Caco-2 (cell line): ENCODE data around the gene CLCF1. TPM values are rescaled to one million over a fixed set of nuclear protein-coding genes. Genes with fewer than 3 reads are reported as not detected.
A peak's percentile ranks its signal among the peaks of the same experiment; 100 is the strongest.

ENCODE experiments used
- BruUV-seq: library from RNA; stranded (reverse); fragments of 400-500 nt; replicated peaks from 2 replicates; lab custom pipeline; 2021; lab: Mats Ljungman, UMichigan
- CTCF ChIA-PET: fragments of 300-600 bp; sonication (Branson Sonifier 250); formaldehyde crosslinking; loops from one replicate; lab custom pipeline; 2022; ENCODE audit warnings: antibody characterized with exemption; lab: Charles Lee
- POLR2A ChIA-PET: fragments of 300-600 bp; sonication (Branson Sonifier 250); formaldehyde crosslinking; loops from one replicate; lab custom pipeline; 2022; ENCODE audit warnings: antibody characterized with exemption; lab: Charles Lee
- DNase-seq, 2 experiments: peaks; one replicate each; pipeline versions ENCODE4 v3.0.0 to v3.0.0-alpha.2; 2020 to 2022
- H3K27me3 ChIP-seq: replicated peaks from 2 replicates; pipeline ENCODE4 v1.6.0; 2011; ENCODE audit warnings: low read length; ENCODE audit not compliant: control insufficient read depth, insufficient read depth
- H3K36me3 ChIP-seq: 2 replicates; pipeline ENCODE4 v1.5.1; 2011; ENCODE audit warnings: low read length; ENCODE audit not compliant: control insufficient read depth, insufficient read depth
- H3K4me1 ChIP-seq: fragments of 250-450 bp; sonication (Bioruptor Pico); 2 replicates; pipeline ENCODE4 v1.5.1; 2020; ENCODE audit warnings: mild to moderate bottlenecking
- H3K4me3 ChIP-seq: 2 replicates; pipeline ENCODE4 v1.5.1; 2011; ENCODE audit warnings: low read depth, mild to moderate bottlenecking, control low read depth, low read length
- H3K9me3 ChIP-seq: fragments of 250-450 bp; sonication (Bioruptor Pico); 2 replicates; pipeline ENCODE4 v1.5.1; 2020; ENCODE audit warnings: mild to moderate bottlenecking, moderate library complexity
- H3K27ac Mint-ChIP-seq: one replicate; pipeline ENCODE4 v1.8.0; 2022; ENCODE audit warnings: mixed read lengths; ENCODE audit not compliant: unreplicated experiment
- H3K27me3 Mint-ChIP-seq: one replicate; pipeline ENCODE4 v1.8.0; 2022; ENCODE audit warnings: mixed read lengths; ENCODE audit not compliant: insufficient read depth, unreplicated experiment
- H3K36me3 Mint-ChIP-seq: one replicate; pipeline ENCODE4 v1.8.0; 2022; ENCODE audit warnings: mild to moderate bottlenecking, mixed read lengths; ENCODE audit not compliant: insufficient read depth, unreplicated experiment
- H3K4me1 Mint-ChIP-seq: one replicate; pipeline ENCODE4 v1.8.0; 2022; ENCODE audit warnings: low read depth, mixed read lengths; ENCODE audit not compliant: unreplicated experiment
- H3K4me3 Mint-ChIP-seq: one replicate; pipeline ENCODE4 v1.8.0; 2022; ENCODE audit warnings: mild to moderate bottlenecking, moderate library complexity, mixed read lengths; ENCODE audit not compliant: unreplicated experiment
- H3K9me3 Mint-ChIP-seq: one replicate; pipeline ENCODE4 v1.8.0; 2022; ENCODE audit warnings: mixed read lengths; ENCODE audit not compliant: unreplicated experiment
- intact Hi-C: fragments of 100-400 bp; cut with micrococcal nuclease; formaldehyde crosslinking; loops from one replicate; pipeline ENCODE4 v1.10.0; 2022; ENCODE audit not compliant: unreplicated experiment
- total RNA-seq: library from RNA; stranded (reverse); gene quantifications from 2 replicates; pipeline ENCODE4 v1.2.3, GENCODE V29; 2022
- TF ChIP-seq, protein P1 (sequence below), 2 experiments: fragments of 200-600 bp in 1 of 2; IDR thresholded peaks; 1 replicate in 1 of 2; 2 replicates in 1 of 2; pipeline versions ENCODE4 v1.5.1 to v1.8.0; 2011 to 2022; ENCODE audit warnings: antibody characterized with exemption in 1 of 2, control low read depth in 1 of 2, inconsistent platforms in 1 of 2, low read depth in 1 of 2, low read length in 1 of 2, mild to moderate bottlenecking in 1 of 2, moderate library complexity in 1 of 2; ENCODE audit not compliant: insufficient read depth in 1 of 2, severe bottlenecking in 1 of 2, unreplicated experiment in 1 of 2

The CLCF1 gene
- total RNA-seq, 1 experiment from 2014 or later: 4.5 TPM

DNA sequence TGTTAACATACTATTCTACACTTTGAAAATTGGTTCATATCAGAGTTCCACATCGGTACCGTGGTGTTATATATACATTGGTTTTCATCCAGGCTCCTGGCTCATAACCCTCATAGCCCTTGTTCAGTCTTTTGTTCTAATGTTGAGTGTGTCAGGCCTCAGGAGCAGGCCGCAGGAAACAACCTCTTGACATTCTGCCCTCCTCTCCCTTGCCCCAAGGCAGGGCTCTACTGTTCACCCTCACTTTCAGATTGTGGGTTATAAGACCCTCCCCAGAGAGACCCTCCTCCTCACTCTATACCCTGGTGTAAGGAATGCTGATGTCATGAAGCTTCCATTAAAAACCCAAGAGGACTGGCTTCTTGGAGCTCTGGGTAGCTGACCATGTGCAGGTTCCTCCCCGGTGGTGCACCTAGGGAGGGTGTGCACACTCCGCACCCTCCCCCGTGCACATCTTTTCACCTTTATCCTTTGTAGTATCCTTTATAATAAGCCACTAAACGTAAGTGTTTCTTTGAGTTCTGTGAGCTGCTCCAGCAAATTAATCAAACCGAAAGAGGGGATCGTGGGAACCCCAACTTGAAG lies 58.0 kb downstream of the CLCF1 start:
- peaks cover 19% of the 10 kb centered on the region for H3K4me1 Mint-ChIP-seq
- no peaks in the 10 kb centered on the region for H3K9me3 Mint-ChIP-seq
- peaks cover 23% of the 10 kb centered on the region for H3K36me3 Mint-ChIP-seq
- no TSS peak for BruUV-seq
- H3K27me3 Mint-ChIP-seq: no peaks in the 10 kb centered on the region
- peak overlapping the region; percentile 96 for H3K4me3 Mint-ChIP-seq
- intact Hi-C loops: loop anchor here (5.0 kb wide), 1 partner anchor 258 kb away; the partner anchor contains the start of gene RHOD
- H3K27me3 ChIP-seq: no peaks in the 10 kb centered on the region
- CTCF ChIA-PET: interaction anchor here (0.7 to 0.9 kb wide), 2 partner anchors 30 to 54 kb away, joined by 3 read pairs; no protein-coding TSS in a partner anchor
- H3K36me3 ChIP-seq: no peaks in the 10 kb centered on the region; the same call in 1 of the 2 replicates
- no peaks in the 10 kb centered on the region for H3K9me3 ChIP-seq
- peaks cover 25% of the 10 kb centered on the region for H3K4me1 ChIP-seq
- peak overlapping the region; percentile 30 for H3K27ac Mint-ChIP-seq
- TF ChIP-seq, protein P1, sequence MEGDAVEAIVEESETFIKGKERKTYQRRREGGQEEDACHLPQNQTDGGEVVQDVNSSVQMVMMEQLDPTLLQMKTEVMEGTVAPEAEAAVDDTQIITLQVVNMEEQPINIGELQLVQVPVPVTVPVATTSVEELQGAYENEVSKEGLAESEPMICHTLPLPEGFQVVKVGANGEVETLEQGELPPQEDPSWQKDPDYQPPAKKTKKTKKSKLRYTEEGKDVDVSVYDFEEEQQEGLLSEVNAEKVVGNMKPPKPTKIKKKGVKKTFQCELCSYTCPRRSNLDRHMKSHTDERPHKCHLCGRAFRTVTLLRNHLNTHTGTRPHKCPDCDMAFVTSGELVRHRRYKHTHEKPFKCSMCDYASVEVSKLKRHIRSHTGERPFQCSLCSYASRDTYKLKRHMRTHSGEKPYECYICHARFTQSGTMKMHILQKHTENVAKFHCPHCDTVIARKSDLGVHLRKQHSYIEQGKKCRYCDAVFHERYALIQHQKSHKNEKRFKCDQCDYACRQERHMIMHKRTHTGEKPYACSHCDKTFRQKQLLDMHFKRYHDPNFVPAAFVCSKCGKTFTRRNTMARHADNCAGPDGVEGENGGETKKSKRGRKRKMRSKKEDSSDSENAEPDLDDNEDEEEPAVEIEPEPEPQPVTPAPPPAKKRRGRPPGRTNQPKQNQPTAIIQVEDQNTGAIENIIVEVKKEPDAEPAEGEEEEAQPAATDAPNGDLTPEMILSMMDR (IDR thresholded peaks at IDR 0.05; ENCODE audit: insufficient read depth in 1 of 2, low read depth in 1 of 2, low read length in 1 of 2, severe bottlenecking in 1 of 2, unreplicated experiment in 1 of 2): no peak
- peak in 1 of 2 experiments; percentile 25 for DNase-seq
- POLR2A ChIA-PET: no interaction called here
- H3K4me3 ChIP-seq: no peak overlapping the region

DNA sequence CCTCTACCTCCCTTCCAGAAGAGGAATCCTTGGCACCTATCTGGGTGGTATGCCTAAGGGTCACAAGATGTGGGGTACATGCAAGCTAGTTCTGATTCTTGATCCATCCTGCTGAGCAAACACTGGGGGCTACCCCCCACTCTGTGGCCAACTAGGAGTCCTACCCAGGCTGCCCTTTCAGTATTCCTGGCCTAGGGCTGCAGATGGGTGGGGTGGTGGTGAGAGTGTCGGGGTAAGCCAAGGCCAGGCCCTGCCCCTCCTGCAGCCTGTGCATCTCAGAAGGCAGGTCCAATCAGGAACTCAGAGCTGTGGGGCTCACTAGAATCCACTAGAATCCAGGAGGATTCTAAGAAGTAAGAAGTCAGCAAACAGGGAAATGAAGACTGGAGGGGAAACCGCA lies 59.2 kb downstream of the CLCF1 start:
- H3K27ac Mint-ChIP-seq: peak overlapping the region; percentile 30
- peaks cover 19% of the 10 kb centered on the region for H3K4me1 Mint-ChIP-seq
- CTCF ChIA-PET: interaction anchor here (0.8 kb wide), 1 partner anchor 69 kb away, joined by 3 read pairs; no protein-coding TSS in a partner anchor
- peak in 1 of 2 experiments; percentile 37 for DNase-seq
- TF ChIP-seq, protein P1 (IDR thresholded peaks at IDR 0.05; ENCODE audit: insufficient read depth in 1 of 2, low read depth in 1 of 2, low read length in 1 of 2, severe bottlenecking in 1 of 2, unreplicated experiment in 1 of 2): no peak
- peaks cover 3% of the 10 kb centered on the region for H3K36me3 ChIP-seq
- H3K27me3 ChIP-seq: no peaks in the 10 kb centered on the region
- H3K4me1 ChIP-seq: peaks cover 25% of the 10 kb centered on the region
- H3K4me3 Mint-ChIP-seq: no peak overlapping the region
- H3K4me3 ChIP-seq: no peak overlapping the region
- H3K36me3 Mint-ChIP-seq: peaks cover 23% of the 10 kb centered on the region
- intact Hi-C loops: no loop called here
- POLR2A ChIA-PET: no interaction called here
- no peaks in the 10 kb centered on the region for H3K9me3 ChIP-seq
- H3K27me3 Mint-ChIP-seq: no peaks in the 10 kb centered on the region
- BruUV-seq: no TSS peak
- no peaks in the 10 kb centered on the region for H3K9me3 Mint-ChIP-seq

Other genes starting within 250 kb of the CLCF1 start
- gene GRK2, start 107.1 kb downstream of the CLCF1 start, total RNA-seq: 113 and 120 TPM in 2 replicates
- 83.3 and 88.6 TPM in 2 replicates for gene ANKRD13D, start 84.3 kb downstream of the CLCF1 start, total RNA-seq
- gene SSH3, start 70.1 kb downstream of the CLCF1 start, total RNA-seq: 81.2 and 89.6 TPM in 2 replicates
- 29.8 and 30.8 TPM in 2 replicates for gene POLD4, start 20.1 kb downstream of the CLCF1 start, total RNA-seq
- 55.1 and 63.5 TPM in 2 replicates for gene RAD9A, start 18.4 kb upstream of the CLCF1 start, total RNA-seq
- gene PPP1CA, start 28.3 kb upstream of the CLCF1 start, total RNA-seq: 384 and 389 TPM in 2 replicates
- gene TBC1D10C, start 30.5 kb upstream of the CLCF1 start, total RNA-seq: 0.26 TPM in 1 of 2 replicates, not detected in the other
- gene CARNS1, start 42.1 kb upstream of the CLCF1 start, total RNA-seq: 0.09 and 0.28 TPM in 2 replicates
- gene RPS6KB2, start 54.9 kb upstream of the CLCF1 start, total RNA-seq: 109 and 116 TPM in 2 replicates
- gene PTPRCAP, start 64.1 kb upstream of the CLCF1 start, total RNA-seq: 0.27 TPM in 1 of 2 replicates, not detected in the other
- gene CORO1B, start 69.9 kb upstream of the CLCF1 start, total RNA-seq: 172 and 176 TPM in 2 replicates
- gene GPR152, start 79.1 kb upstream of the CLCF1 start, total RNA-seq: not detected in 2 replicates
- gene CABP4, start 81.8 kb upstream of the CLCF1 start, total RNA-seq: not detected in 2 replicates
- 47.9 and 52.2 TPM in 2 replicates for gene TMEM134, start 95.7 kb upstream of the CLCF1 start, total RNA-seq
- gene AIP, start 109.4 kb upstream of the CLCF1 start, total RNA-seq: 110 and 112 TPM in 2 replicates
- gene PITPNM1, start 131.8 kb upstream of the CLCF1 start, total RNA-seq: 65.0 and 78.3 TPM in 2 replicates
- 96.1 and 99.4 TPM in 2 replicates for gene CDK2AP2, start 134.6 kb upstream of the CLCF1 start, total RNA-seq
- not detected in 2 replicates for gene CABP2, start 149.8 kb upstream of the CLCF1 start, total RNA-seq
- gene GSTP1, start 210.2 kb upstream of the CLCF1 start, total RNA-seq: 1,799 and 1,911 TPM in 2 replicates
- 358 and 375 TPM in 2 replicates for gene NDUFV1, start 233.3 kb upstream of the CLCF1 start, total RNA-seq